HEK293 (cell line): ENCODE measurements around the gene BCKDHA.
A peak's percentile ranks its signal among the peaks of the same experiment; 100 is the strongest.
"Not testable (repeated sequence)": the region's sequence is repeated elsewhere in the genome, so short reads cannot be mapped to it uniquely, and the experiment has no call there.

Experiments used
- CTCF ChIA-PET: fragments of 350-600 bp; formaldehyde crosslinking; extraction: SDS; loops from one replicate; lab custom pipeline; 2021; ENCODE audit warnings: antibody characterized with exemption; lab: Yijun Ruan, JAX
- POLR2A ChIA-PET: fragments of 300-600 bp; formaldehyde crosslinking; extraction: SDS; loops from one replicate; lab custom pipeline; 2020; ENCODE audit warnings: antibody characterized with exemption, inconsistent platforms; lab: Yijun Ruan, JAX
- H3K27ac ChIP-seq: fragments of 200-500 bp; sonication (Bioruptor generic); 2 replicates; pipeline ENCODE4 v1.5.1; 2014; ENCODE audit warnings: low read depth, low read length, control low read depth, inconsistent platforms; ENCODE audit errors: extremely low read depth
- H3K36me3 ChIP-seq, 2 experiments: fragments of 200-500 bp in 1 of 2; sonication (Bioruptor generic) in 1 of 2; 1 replicate in 1 of 2; 2 replicates in 1 of 2; pipeline ENCODE4 v1.5.1; 2014 to 2017; ENCODE audit warnings: inconsistent platforms in 2 of 2, low read length in 2 of 2; ENCODE audit not compliant: control insufficient read depth in 2 of 2, insufficient read depth in 1 of 2
- H3K4me1 ChIP-seq: fragments of 200-500 bp; sonication (Bioruptor generic); 2 replicates; pipeline ENCODE4 v1.5.1; 2014; ENCODE audit warnings: mild to moderate bottlenecking, low read length, inconsistent platforms; ENCODE audit not compliant: control insufficient read depth, insufficient read depth
- H3K4me3 ChIP-seq: 2 replicates; pipeline ENCODE4 v1.5.1; 2011; ENCODE audit warnings: low read depth, mild to moderate bottlenecking, control low read depth, low read length, moderate library complexity
- H3K9me3 ChIP-seq: fragments of 200-500 bp; sonication (Bioruptor generic); 2 replicates; pipeline ENCODE4 v1.5.1; 2014; ENCODE audit warnings: low read depth, low read length, inconsistent platforms; ENCODE audit not compliant: control insufficient read depth, insufficient read depth
- BCL11B ChIP-seq: fragments of 450-650 bp; formaldehyde crosslinking; IDR thresholded peaks from 2 replicates; pipeline ENCODE4 v1.5.1; 2016; ENCODE audit warnings: low read depth, missing biosample characterization, missing genetic modification characterization
- KLF16 ChIP-seq: fragments of 450-650 bp; formaldehyde crosslinking; IDR thresholded peaks from 2 replicates; pipeline ENCODE4 v1.5.1; 2017; ENCODE audit warnings: missing biosample characterization, missing genetic modification characterization
- PRDM1 ChIP-seq: fragments of 450-650 bp; formaldehyde crosslinking; IDR thresholded peaks from 2 replicates; pipeline ENCODE4; 2016; ENCODE audit warnings: missing biosample characterization, missing genetic modification characterization
- SCRT1 ChIP-seq: fragments of 450-650 bp; formaldehyde crosslinking; IDR thresholded peaks from 2 replicates; pipeline ENCODE4 v1.5.1; 2016; ENCODE audit warnings: missing biosample characterization, missing genetic modification characterization, borderline replicate concordance
- ZBTB1 ChIP-seq: fragments of 450-650 bp; formaldehyde crosslinking; IDR thresholded peaks from 2 replicates; pipeline ENCODE4 v1.5.1; 2016; ENCODE audit warnings: missing biosample characterization, missing genetic modification characterization
- ZFHX2 ChIP-seq: fragments of 450-650 bp; formaldehyde crosslinking; conservative IDR thresholded peaks from 2 replicates; pipeline ENCODE4 v1.5.1; 2016; ENCODE audit warnings: missing biosample characterization, missing genetic modification characterization
- ZNF146 ChIP-seq: fragments of 450-650 bp; formaldehyde crosslinking; IDR thresholded peaks from 2 replicates; pipeline ENCODE4 v1.5.1; 2016; ENCODE audit warnings: missing biosample characterization, missing genetic modification characterization
- ZNF16 ChIP-seq: fragments of 450-650 bp; formaldehyde crosslinking; IDR thresholded peaks from 2 replicates; pipeline ENCODE4 v1.5.1; 2016; ENCODE audit warnings: low read depth, missing biosample characterization, missing genetic modification characterization
- ZNF214 ChIP-seq: fragments of 450-650 bp; formaldehyde crosslinking; IDR thresholded peaks from 2 replicates; pipeline ENCODE4 v1.5.1; 2017; ENCODE audit warnings: missing biosample characterization, mild to moderate bottlenecking, missing genetic modification characterization, borderline replicate concordance
- ZNF221 ChIP-seq: fragments of 450-650 bp; formaldehyde crosslinking; IDR thresholded peaks from 2 replicates; pipeline ENCODE4 v1.5.1; 2017; ENCODE audit warnings: missing biosample characterization, missing genetic modification characterization, borderline replicate concordance
- ZNF335 ChIP-seq: fragments of 450-650 bp; formaldehyde crosslinking; conservative IDR thresholded peaks from 2 replicates; pipeline ENCODE4 v1.5.1; 2016; ENCODE audit warnings: missing biosample characterization, missing genetic modification characterization
- ZNF366 ChIP-seq: fragments of 450-650 bp; formaldehyde crosslinking; conservative IDR thresholded peaks from 2 replicates; pipeline ENCODE4 v1.5.1; 2016; ENCODE audit warnings: missing biosample characterization, missing genetic modification characterization
- ZNF433 ChIP-seq: fragments of 450-650 bp; formaldehyde crosslinking; IDR thresholded peaks from 2 replicates; pipeline ENCODE4 v1.5.1; 2016; ENCODE audit warnings: missing biosample characterization, missing genetic modification characterization, low read depth
- ZNF560 ChIP-seq: fragments of 450-650 bp; formaldehyde crosslinking; IDR thresholded peaks from 2 replicates; pipeline ENCODE4 v1.5.1; 2017; ENCODE audit warnings: missing biosample characterization, missing genetic modification characterization, borderline replicate concordance
- ZNF561 ChIP-seq: fragments of 450-650 bp; IDR thresholded peaks from 2 replicates; pipeline ENCODE4 v1.5.1; 2018; ENCODE audit warnings: missing biosample characterization, missing genetic modification characterization, borderline replicate concordance
- ZNF677 ChIP-seq: fragments of 450-650 bp; IDR thresholded peaks from 2 replicates; pipeline ENCODE4 v1.5.0; 2018; ENCODE audit warnings: missing biosample characterization, mild to moderate bottlenecking, missing genetic modification characterization, moderate library complexity
- ZNF692 ChIP-seq: fragments of 450-650 bp; formaldehyde crosslinking; IDR thresholded peaks from 2 replicates; pipeline ENCODE4 v1.5.1; 2016; ENCODE audit warnings: missing biosample characterization, missing genetic modification characterization
- ZNF776 ChIP-seq: fragments of 450-650 bp; formaldehyde crosslinking; IDR thresholded peaks from 2 replicates; pipeline ENCODE4 v1.5.0; 2017; ENCODE audit warnings: missing biosample characterization, missing genetic modification characterization, borderline replicate concordance
- TF ChIP-seq, protein P1 (sequence below): fragments of 450-650 bp; formaldehyde crosslinking; IDR thresholded peaks from 2 replicates; pipeline ENCODE4 v1.5.1; 2016; ENCODE audit warnings: missing biosample characterization, missing genetic modification characterization
- TF ChIP-seq, protein P2 (sequence below): fragments of 450-650 bp; formaldehyde crosslinking; IDR thresholded peaks from 2 replicates; pipeline ENCODE4 v1.5.1; 2016; ENCODE audit warnings: missing biosample characterization, missing genetic modification characterization

Gene BCKDHA

GRCh38 chr19:41434450-41434849 is 36.8 kb downstream of the BCKDHA start:
- Histone ChIP-seq H3K4me1 (peaks cover 4% of the 10 kb centered on the region; the same call in 1 of the 2 replicates), H3K4me3 (no peak overlapping the region), H3K9me3 (no peaks in the 10 kb centered on the region), H3K27ac (no peak overlapping the region), H3K36me3 (peaks cover 31 to 43% of the 10 kb centered on the region in 2 experiments; a peak in 2 of 3 replicates)
- CTCF ChIA-PET = interaction anchor here (1.6 kb wide), 1 partner anchor 14 kb away, joined by 6 read pairs; no protein-coding TSS in a partner anchor
- TF ChIP-seq, protein P1, sequence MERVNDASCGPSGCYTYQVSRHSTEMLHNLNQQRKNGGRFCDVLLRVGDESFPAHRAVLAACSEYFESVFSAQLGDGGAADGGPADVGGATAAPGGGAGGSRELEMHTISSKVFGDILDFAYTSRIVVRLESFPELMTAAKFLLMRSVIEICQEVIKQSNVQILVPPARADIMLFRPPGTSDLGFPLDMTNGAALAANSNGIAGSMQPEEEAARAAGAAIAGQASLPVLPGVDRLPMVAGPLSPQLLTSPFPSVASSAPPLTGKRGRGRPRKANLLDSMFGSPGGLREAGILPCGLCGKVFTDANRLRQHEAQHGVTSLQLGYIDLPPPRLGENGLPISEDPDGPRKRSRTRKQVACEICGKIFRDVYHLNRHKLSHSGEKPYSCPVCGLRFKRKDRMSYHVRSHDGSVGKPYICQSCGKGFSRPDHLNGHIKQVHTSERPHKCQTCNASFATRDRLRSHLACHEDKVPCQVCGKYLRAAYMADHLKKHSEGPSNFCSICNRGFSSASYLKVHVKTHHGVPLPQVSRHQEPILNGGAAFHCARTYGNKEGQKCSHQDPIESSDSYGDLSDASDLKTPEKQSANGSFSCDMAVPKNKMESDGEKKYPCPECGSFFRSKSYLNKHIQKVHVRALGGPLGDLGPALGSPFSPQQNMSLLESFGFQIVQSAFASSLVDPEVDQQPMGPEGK (tag by site-specific recombination) = no peak
- TF ChIP-seq ZNF366 (peak; percentile 62), ZNF677 (tag by site-specific recombination) (no peak), KLF16 (tag by site-specific recombination) (no peak), ZNF214 (no peak), PRDM1 (tag by site-specific recombination) (peak; percentile 74)
- POLR2A ChIA-PET = interaction anchor here (0.7 to 1.5 kb wide), 2 partner anchors 16 to 71 kb away, joined by 6 to 10 read pairs; partner anchors contain the start of gene B9D2

DNA sequence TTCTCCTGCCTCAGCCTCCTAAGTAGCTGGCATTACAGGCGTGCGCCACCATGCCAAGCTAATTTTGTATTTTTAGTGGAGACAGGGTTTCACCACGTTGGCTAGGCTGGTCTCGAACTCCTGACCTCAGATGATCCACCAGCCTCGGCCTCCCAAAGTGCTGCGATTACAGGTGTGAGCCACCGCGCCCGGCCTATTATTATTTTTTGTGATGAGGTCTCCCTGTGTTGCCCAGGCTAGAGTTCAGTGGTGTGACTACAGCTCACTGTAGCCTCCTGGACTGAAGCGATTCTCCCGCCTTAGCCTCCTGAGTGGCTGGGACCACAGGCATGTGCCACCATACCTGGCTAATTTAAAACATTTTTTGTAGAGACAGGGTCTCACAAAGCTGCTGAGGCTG is 37.8 kb downstream of the BCKDHA start:
- H3K4me3 ChIP-seq, H3K27ac ChIP-seq: not testable (repeated sequence)
- POLR2A ChIA-PET = interaction anchor here (0.6 to 1.5 kb wide), 5 partner anchors 15 to 170 kb away, joined by 3 to 7 read pairs (median 3); partner anchors contain the start of genes B9D2 and CCDC97

GRCh38 chr19:41435936-41436673 is 38.5 kb downstream of the BCKDHA start:
- H3K4me3 ChIP-seq = no peak overlapping the region
- H3K36me3 ChIP-seq = peaks cover 28 to 36% of the 10 kb centered on the region in 2 experiments; a peak in 2 of 3 replicates
- no peaks in the 10 kb centered on the region for H3K9me3 ChIP-seq
- TF ChIP-seq ZFHX2 (no peak), ZNF560 (tag by site-specific recombination) (no peak), ZNF433 (tag by site-specific recombination) (no peak), ZNF146 (tag by site-specific recombination) (no peak), SCRT1 (tag by site-specific recombination) (no peak), ZNF221 (tag by site-specific recombination) (no peak), ZBTB1 (tag by site-specific recombination) (no peak), ZNF561 (tag by site-specific recombination) (no peak), ZNF776 (tag by site-specific recombination) (no peak)
- H3K27ac ChIP-seq = no peak overlapping the region
- peaks cover 4% of the 10 kb centered on the region; the same call in 1 of the 2 replicates for H3K4me1 ChIP-seq
- CTCF ChIA-PET = interaction anchor here (0.6 to 2.3 kb wide), 10 partner anchors 13 to 169 kb away, joined by 3 to 13 read pairs (median 4); no protein-coding TSS in a partner anchor
- POLR2A ChIA-PET = interaction anchor here (1.1 to 1.5 kb wide), 3 partner anchors 57 to 126 kb away, joined by 3 to 6 read pairs (median 3); partner anchors contain the start of genes B9D2 and CCDC97

More for the DNA sequence above, 37.8 kb downstream of the BCKDHA start:
- H3K4me1 ChIP-seq, H3K9me3 ChIP-seq: not testable (repeated sequence)
- CTCF ChIA-PET = interaction anchor here (0.8 to 2.3 kb wide), 8 partner anchors 13 to 162 kb away, joined by 3 to 13 read pairs (median 4); no protein-coding TSS in a partner anchor
- peaks cover 28 to 43% of the 10 kb centered on the region in 2 experiments; a peak in 2 of 3 replicates for H3K36me3 ChIP-seq

- Histone ChIP-seq H3K4me1 (peaks cover 4% of the 10 kb centered on the region; the same call in 1 of the 2 replicates), H3K27ac (no peak overlapping the region), H3K9me3 (no peaks in the 10 kb centered on the region), H3K4me3 (no peak overlapping the region), H3K36me3 (peaks cover 28 to 31% of the 10 kb centered on the region in 2 experiments; a peak in 2 of 3 replicates)
- CTCF ChIA-PET = interaction anchor here (0.6 to 2.3 kb wide), 7 partner anchors 12 to 169 kb away, joined by 3 to 13 read pairs (median 4); no protein-coding TSS in a partner anchor
- POLR2A ChIA-PET = interaction anchor here (1.1 kb wide), 1 partner anchor 58 kb away, joined by 3 read pairs; no protein-coding TSS in a partner anchor
- TF ChIP-seq BCL11B (tag by site-specific recombination) (no peak), ZNF692 (tag by site-specific recombination) (no peak), ZNF433 (tag by site-specific recombination) (no peak), ZNF335 (tag by site-specific recombination) (no peak), ZNF16 (no peak)
- TF ChIP-seq, protein P2, sequence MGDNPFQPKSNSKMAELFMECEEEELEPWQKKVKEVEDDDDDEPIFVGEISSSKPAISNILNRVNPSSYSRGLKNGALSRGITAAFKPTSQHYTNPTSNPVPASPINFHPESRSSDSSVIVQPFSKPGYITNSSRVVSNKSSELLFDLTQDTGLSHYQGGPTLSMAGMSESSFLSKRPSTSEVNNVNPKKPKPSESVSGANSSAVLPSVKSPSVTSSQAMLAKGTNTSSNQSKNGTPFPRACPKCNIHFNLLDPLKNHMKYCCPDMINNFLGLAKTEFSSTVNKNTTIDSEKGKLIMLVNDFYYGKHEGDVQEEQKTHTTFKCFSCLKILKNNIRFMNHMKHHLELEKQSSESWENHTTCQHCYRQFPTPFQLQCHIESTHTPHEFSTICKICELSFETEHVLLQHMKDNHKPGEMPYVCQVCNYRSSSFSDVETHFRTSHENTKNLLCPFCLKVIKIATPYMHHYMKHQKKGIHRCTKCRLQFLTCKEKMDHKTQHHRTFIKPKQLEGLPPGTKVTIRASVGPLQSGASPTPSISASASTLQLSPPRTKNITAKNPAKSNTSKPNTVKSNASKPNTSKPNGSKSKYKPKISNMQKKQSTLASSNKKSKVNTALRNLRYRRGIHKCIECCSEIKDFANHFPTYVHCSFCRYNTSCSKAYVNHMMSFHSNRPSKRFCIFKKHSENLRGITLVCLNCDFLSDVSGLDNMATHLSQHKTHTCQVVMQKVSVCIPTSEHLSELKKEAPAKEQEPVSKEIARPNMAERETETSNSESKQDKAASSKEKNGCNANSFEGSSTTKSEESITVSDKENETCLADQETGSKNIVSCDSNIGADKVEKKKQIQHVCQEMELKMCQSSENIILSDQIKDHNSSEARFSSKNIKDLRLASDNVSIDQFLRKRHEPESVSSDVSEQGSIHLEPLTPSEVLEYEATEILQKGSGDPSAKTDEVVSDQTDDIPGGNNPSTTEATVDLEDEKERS (tag by site-specific recombination) = no peak
Observed at GRCh38 chr19:41436674-41436951, 39.0 kb downstream of the BCKDHA start.
